Activated CD4-positive, alpha-beta T cell treated with anti-CD3 and anti-CD28 coated beads, Interleukin-2, Interleukin-6, amounts not matched to agents 100 ng/mL and 50 ng/mL, durations not matched to agents 16 hours and 8 hours (primary cell): ENCODE results near the gene CMTM8.

ENCODE experiments used
- DNase-seq: peaks from one replicate; pipeline ENCODE4 v3.0.0-alpha.2; 2020

Gene CMTM8

DNA sequence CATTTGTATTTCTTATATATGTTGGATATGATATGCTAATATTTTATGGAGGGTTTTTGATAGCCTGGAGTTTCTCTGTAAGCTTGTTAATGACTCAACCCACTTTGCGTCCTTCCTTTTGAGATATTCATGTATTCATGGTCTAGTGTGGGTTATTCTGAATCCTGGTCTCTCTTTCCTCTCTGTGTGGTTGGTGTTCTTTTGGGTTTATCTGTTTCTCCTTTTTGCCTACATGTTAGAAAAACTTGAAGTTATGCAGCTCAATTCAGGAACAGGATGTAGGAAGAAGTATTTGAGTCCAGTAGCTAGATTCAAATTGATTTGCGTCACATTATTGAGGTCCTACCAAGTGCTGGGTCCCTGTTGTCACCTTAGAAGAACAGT lies 181.3 kb downstream of the CMTM8 start:
- DNase-seq = no peak
